Fibroblast of lung (primary cell): ENCODE data around the gene TRPM3. TPM values are rescaled to one million over a fixed set of nuclear protein-coding genes. Genes with fewer than 3 reads are reported as not detected.

Experiments used
- DNase-seq, 2 donors: peaks; one replicate each; pipeline versions ENCODE4 v3.0.0 to v3.0.0-alpha.2; 2010; ENCODE audit warnings: low read depth in 2 of 2
- H2AFZ ChIP-seq: 2 replicates; pipeline ENCODE4 v1.5.1; 2012; ENCODE audit warnings: low read length, control low read depth, inconsistent platforms
- H3K27ac ChIP-seq: 2 replicates; pipeline ENCODE4 v1.5.1; 2011; ENCODE audit warnings: low read length, control low read depth; ENCODE audit not compliant: insufficient read depth
- H3K27me3 ChIP-seq: 2 replicates; pipeline ENCODE4 v1.5.1; 2011; ENCODE audit warnings: mild to moderate bottlenecking, low read length; ENCODE audit not compliant: control insufficient read depth, insufficient read depth
- H3K36me3 ChIP-seq: 2 replicates; pipeline ENCODE4 v1.5.1; 2011; ENCODE audit warnings: low read length; ENCODE audit not compliant: control insufficient read depth, insufficient read depth
- H3K4me1 ChIP-seq: 2 replicates; pipeline ENCODE4 v1.5.1; 2011; ENCODE audit warnings: low read length; ENCODE audit not compliant: control insufficient read depth, insufficient read depth; ENCODE audit errors: extremely low read depth
- H3K4me2 ChIP-seq: 2 replicates; pipeline ENCODE4 v1.5.1; 2011; ENCODE audit warnings: low read length, control low read depth; ENCODE audit not compliant: insufficient read depth; ENCODE audit errors: extremely low read depth
- H3K4me3 ChIP-seq, 4 experiments: fragments of 200-600 bp in 1 of 4; sonication (generic) in 1 of 4; replicated peaks in 1 of 4; 2 replicates each; pipeline ENCODE4 v1.5.1; 2011 to 2016; ENCODE audit warnings: low read length in 4 of 4, low read depth in 3 of 4, mild to moderate bottlenecking in 3 of 4, control low read depth in 2 of 4, inconsistent platforms in 1 of 4, mixed read lengths in 1 of 4; ENCODE audit not compliant: insufficient read depth in 1 of 4; ENCODE audit errors: control extremely low read depth in 1 of 4
- H3K79me2 ChIP-seq: 2 replicates; pipeline ENCODE4 v1.5.1; 2012; ENCODE audit warnings: mild to moderate bottlenecking, low read length, inconsistent platforms; ENCODE audit not compliant: control insufficient read depth, insufficient read depth
- H3K9ac ChIP-seq: 2 replicates; pipeline ENCODE4 v1.5.1; 2011; ENCODE audit warnings: mild to moderate bottlenecking, low read length, control low read depth; ENCODE audit not compliant: insufficient read depth
- H3K9me3 ChIP-seq: 2 replicates; pipeline ENCODE4 v1.5.1; 2012; ENCODE audit warnings: low read depth, low read length; ENCODE audit not compliant: control insufficient read depth, insufficient read depth
- H4K20me1 ChIP-seq: 2 replicates; pipeline ENCODE4 v1.5.1; 2011; ENCODE audit warnings: low read length; ENCODE audit not compliant: control insufficient read depth, insufficient read depth; ENCODE audit errors: extremely low read depth
- CTCF ChIP-seq, 2 donors: IDR thresholded peaks in 1 of 2; conservative IDR thresholded peaks in 1 of 2; 1 replicate in 1 of 2; 2 replicates in 1 of 2; pipeline ENCODE4 v1.5.1; 2011 to 2012; ENCODE audit warnings: low read length in 2 of 2, control low read depth in 1 of 2, inconsistent platforms in 1 of 2, low read depth in 1 of 2, mild to moderate bottlenecking in 1 of 2
- EZH2 ChIP-seq: IDR thresholded peaks from 2 replicates; pipeline ENCODE4 v1.5.1; 2012; ENCODE audit warnings: low read length, control low read depth, mild to moderate bottlenecking; ENCODE audit errors: missing control alignments
- polyA plus RNA-seq, 2 donors: library from polyadenylated mRNA; depleted of rRNA in 1 of 2; stranded (reverse) in 1 of 2; unstranded in 1 of 2; fragments of >200 nt; gene quantifications; 2 replicates each; pipeline ENCODE4 v1.2.1, GENCODE V29; 2011 to 2012; ENCODE audit warnings: missing spikeins in 1 of 2
- total RNA-seq: library from RNA; depleted of rRNA; stranded (reverse); fragments of >200 nt; gene quantifications from 2 replicates; pipeline ENCODE4 v1.2.1, GENCODE V29; 2014

The TRPM3 gene
- total and polyA plus RNA-seq, 2 donors (not counting 1 experiment from before 2014, with no cell fraction given): 0.05 to 0.50 TPM

- DNase-seq: no peak
- Histone ChIP-seq H3K36me3 (no peaks in the 10 kb centered on the region), H3K4me2 (no peak overlapping the region), H3K27me3 (no peaks in the 10 kb centered on the region), H3K4me1 (peaks cover 23% of the 10 kb centered on the region), H3K9me3 (no peaks in the 10 kb centered on the region), H3K4me3 (no peak overlapping the region), H2AFZ (no peak overlapping the region), H4K20me1 (no peaks in the 10 kb centered on the region), H3K27ac (no peak overlapping the region), H3K79me2 (no peaks in the 10 kb centered on the region), H3K9ac (no peak overlapping the region)
- no peak for TF ChIP-seq CTCF (conservative IDR thresholded peaks at IDR 0.05 in 1 of 2, IDR thresholded peaks at IDR 0.05 in 1 of 2; ENCODE audit: low read depth in 1 of 2, low read length in 2 of 2)
- no peak for TF ChIP-seq EZH2
These were observed 523.5 kb downstream of the TRPM3 start for GRCh38 chr9:70597886-70598285.

GRCh38 chr9:70595211-70595610 is 526.2 kb downstream of the TRPM3 start:
- no peak overlapping the region for H2AFZ ChIP-seq
- H3K27ac ChIP-seq: no peak overlapping the region
- no peaks in the 10 kb centered on the region for H3K27me3 ChIP-seq
- H3K9ac ChIP-seq: no peak overlapping the region
- no peaks in the 10 kb centered on the region for H3K9me3 ChIP-seq
- H3K4me3 ChIP-seq: no peak overlapping the region
- TF ChIP-seq CTCF (conservative IDR thresholded peaks at IDR 0.05 in 1 of 2, IDR thresholded peaks at IDR 0.05 in 1 of 2; ENCODE audit: low read depth in 1 of 2, low read length in 2 of 2) (no peak), EZH2 (no peak)
- DNase-seq: no peak
- no peaks in the 10 kb centered on the region for H4K20me1 ChIP-seq
- no peaks in the 10 kb centered on the region for H3K79me2 ChIP-seq
- H3K36me3 ChIP-seq: no peaks in the 10 kb centered on the region
- no peak overlapping the region for H3K4me2 ChIP-seq
- peaks cover 9% of the 10 kb centered on the region for H3K4me1 ChIP-seq

GRCh38 chr9:70594386-70594944 is 527.0 kb downstream of the TRPM3 start:
- Histone ChIP-seq H3K79me2 (no peaks in the 10 kb centered on the region), H3K36me3 (no peaks in the 10 kb centered on the region), H3K4me3 (no peak overlapping the region), H3K4me1 (peaks cover 5% of the 10 kb centered on the region), H3K9ac (no peak overlapping the region), H3K4me2 (no peak overlapping the region), H3K27ac (no peak overlapping the region), H4K20me1 (no peaks in the 10 kb centered on the region), H3K9me3 (no peaks in the 10 kb centered on the region), H3K27me3 (no peaks in the 10 kb centered on the region), H2AFZ (no peak overlapping the region)
- no peak for TF ChIP-seq CTCF (conservative IDR thresholded peaks at IDR 0.05 in 1 of 2, IDR thresholded peaks at IDR 0.05 in 1 of 2; ENCODE audit: low read depth in 1 of 2, low read length in 2 of 2)
- TF ChIP-seq EZH2: no peak
- peak; percentile 36 to 58 for DNase-seq
